Urinary bladder (tissue), 4 donors: ENCODE data around the gene C4orf54. TPM values are rescaled to one million over a fixed set of nuclear protein-coding genes. Genes with fewer than 3 reads are reported as not detected.

Experiments
- DNase-seq: peaks from one replicate; pipeline ENCODE4 v3.0.0-alpha.2; 2015; ENCODE audit errors: extremely low spot score
- H3K27ac ChIP-seq: one replicate; pipeline ENCODE4 v1.5.1; 2013; ENCODE audit warnings: low read depth, mild to moderate bottlenecking, moderate library complexity
- H3K36me3 ChIP-seq: one replicate; pipeline ENCODE4 v1.6.1; 2013; ENCODE audit warnings: mild to moderate bottlenecking, moderate library complexity; ENCODE audit not compliant: insufficient read depth
- H3K4me1 ChIP-seq: one replicate; pipeline ENCODE4 v1.6.1; 2013; ENCODE audit warnings: mild to moderate bottlenecking, moderate library complexity; ENCODE audit not compliant: insufficient read depth
- H3K4me3 ChIP-seq: one replicate; pipeline ENCODE4 v1.5.1; 2013; ENCODE audit warnings: low read depth, low read length
- WGBS: extraction: QIAGEN DNeasy Blood & Tissue Kit; methylation state at CpG from one replicate; pipeline ENCODE4 v1.1.7; 2013; 5-methylcytosine and 5-hydroxymethylcytosine counted together
- polyA plus RNA-seq: library from polyadenylated mRNA; stranded (reverse); fragments of 200-250 nt; gene quantifications from one replicate; pipeline ENCODE4 v1.2.3, GENCODE V29; 2013
- total RNA-seq: library from RNA; depleted of rRNA; stranded (reverse); fragments of >200 nt; gene quantifications from one replicate; pipeline ENCODE4 v1.2.3, GENCODE V29; 2014
- donor health status: healthy with polysubstance abuse.
- donor health status: healthy.

Gene C4orf54
- total and polyA plus RNA-seq, 2 donors = 0.10 to 10.1 TPM

GRCh38 chr4:99647071-99647470 is 10.6 kb downstream of the C4orf54 start:
- WGBS = 80% methylated on average over 4 of the region's 4 CpGs
- no peak overlapping the region for H3K27ac ChIP-seq
- H3K4me3 ChIP-seq = no peak overlapping the region
- H3K36me3 ChIP-seq = no peaks in the 10 kb centered on the region
- no peaks in the 10 kb centered on the region for H3K4me1 ChIP-seq
- DNase-seq = no peak

GRCh38 chr4:99645638-99646037 is 12.0 kb downstream of the C4orf54 start:
- H3K27ac ChIP-seq = no peak overlapping the region
- no peak for DNase-seq
- H3K4me1 ChIP-seq = no peaks in the 10 kb centered on the region
- H3K4me3 ChIP-seq = no peak overlapping the region
- no peaks in the 10 kb centered on the region for H3K36me3 ChIP-seq

- Histone ChIP-seq H3K27ac (no peak overlapping the region), H3K4me1 (no peaks in the 10 kb centered on the region), H3K36me3 (no peaks in the 10 kb centered on the region), H3K4me3 (no peak overlapping the region)
- no peak for DNase-seq
- 88% methylated on average over 1 of the region's 1 CpG for WGBS
Measured at GRCh38 chr4:99645036-99645435, 12.6 kb downstream of the C4orf54 start.

GRCh38 chr4:99644453-99644852 is 13.2 kb downstream of the C4orf54 start:
- no peaks in the 10 kb centered on the region for H3K4me1 ChIP-seq
- H3K36me3 ChIP-seq = no peaks in the 10 kb centered on the region
- H3K27ac ChIP-seq = no peak overlapping the region
- DNase-seq = no peak
- WGBS = 83% methylated on average over 5 of the region's 5 CpGs
- H3K4me3 ChIP-seq = no peak overlapping the region

- DNase-seq = no peak
- WGBS = 51% methylated on average over 7 of the region's 7 CpGs
- no peaks in the 10 kb centered on the region for H3K36me3 ChIP-seq
- H3K27ac ChIP-seq = no peak overlapping the region
- H3K4me1 ChIP-seq = no peaks in the 10 kb centered on the region
- no peak overlapping the region for H3K4me3 ChIP-seq
Measured at GRCh38 chr4:99642725-99643489, 14.7 kb downstream of the C4orf54 start.

- H3K27ac ChIP-seq = no peak overlapping the region
- WGBS = 73% methylated on average over 2 of the region's 2 CpGs
- no peak for DNase-seq
- H3K36me3 ChIP-seq = no peaks in the 10 kb centered on the region
- no peak overlapping the region for H3K4me3 ChIP-seq
- no peaks in the 10 kb centered on the region for H3K4me1 ChIP-seq
Measured at GRCh38 chr4:99640676-99641075, 17.0 kb downstream of the C4orf54 start.

GRCh38 chr4:99637174-99637573 is 20.5 kb downstream of the C4orf54 start:
- H3K27ac ChIP-seq = no peak overlapping the region
- no peaks in the 10 kb centered on the region for H3K36me3 ChIP-seq
- 73% methylated on average over 5 of the region's 5 CpGs for WGBS
- H3K4me1 ChIP-seq = no peaks in the 10 kb centered on the region
- no peak overlapping the region for H3K4me3 ChIP-seq
- DNase-seq = no peak

GRCh38 chr4:99636422-99636821 is 21.2 kb downstream of the C4orf54 start:
- Histone ChIP-seq H3K27ac (no peak overlapping the region), H3K36me3 (no peaks in the 10 kb centered on the region), H3K4me3 (no peak overlapping the region), H3K4me1 (no peaks in the 10 kb centered on the region)
- DNase-seq = no peak
- WGBS = 76% methylated on average over 2 of the region's 2 CpGs

- no peak overlapping the region for H3K4me3 ChIP-seq
- no peak for DNase-seq
- H3K36me3 ChIP-seq = no peaks in the 10 kb centered on the region
- 80% methylated on average over 3 of the region's 3 CpGs for WGBS
- H3K4me1 ChIP-seq = no peaks in the 10 kb centered on the region
- H3K27ac ChIP-seq = no peak overlapping the region
Measured at GRCh38 chr4:99635601-99636000, 22.0 kb downstream of the C4orf54 start.

- no peak for DNase-seq
- Histone ChIP-seq H3K27ac (no peak overlapping the region), H3K36me3 (no peaks in the 10 kb centered on the region), H3K4me3 (no peak overlapping the region), H3K4me1 (no peaks in the 10 kb centered on the region)
- 72% methylated on average over 1 of the region's 1 CpG for WGBS
Measured at GRCh38 chr4:99634742-99635360, 22.8 kb downstream of the C4orf54 start.

GRCh38 chr4:99633772-99634171 is 23.9 kb downstream of the C4orf54 start:
- Histone ChIP-seq H3K27ac (no peak overlapping the region), H3K36me3 (no peaks in the 10 kb centered on the region), H3K4me1 (no peaks in the 10 kb centered on the region), H3K4me3 (no peak overlapping the region)
- WGBS = 90% methylated on average over 14 of the region's 14 CpGs
- DNase-seq = no peak

GRCh38 chr4:99630857-99631360 is 26.7 kb downstream of the C4orf54 start:
- DNase-seq = no peak
- H3K4me3 ChIP-seq = no peak overlapping the region
- no peak overlapping the region for H3K27ac ChIP-seq
- H3K4me1 ChIP-seq = no peaks in the 10 kb centered on the region
- no peaks in the 10 kb centered on the region for H3K36me3 ChIP-seq
- 55% methylated on average over 1 of the region's 1 CpG for WGBS

- H3K4me1 ChIP-seq = no peaks in the 10 kb centered on the region
Measured at GRCh38 chr4:99629962-99630554, 27.6 kb downstream of the C4orf54 start.

GRCh38 chr4:99628040-99628439 is 29.6 kb downstream of the C4orf54 start:
- no peak overlapping the region for H3K27ac ChIP-seq
- H3K4me1 ChIP-seq = no peaks in the 10 kb centered on the region
- no peaks in the 10 kb centered on the region for H3K36me3 ChIP-seq
- 79% methylated on average over 1 of the region's 1 CpG for WGBS
- no peak overlapping the region for H3K4me3 ChIP-seq
- no peak for DNase-seq

More at GRCh38 chr4:99629962-99630554, 27.6 kb downstream of the C4orf54 start:
- Histone ChIP-seq H3K27ac (no peak overlapping the region), H3K36me3 (no peaks in the 10 kb centered on the region), H3K4me3 (no peak overlapping the region)
- no peak for DNase-seq
